IMR-90 (cell line): ENCODE results near the gene GDNF. TPM values are rescaled to one million over a fixed set of nuclear protein-coding genes. Genes with fewer than 3 reads are reported as not detected.

ENCODE experiments used
- ATAC-seq: fragments of 200-7000 bp; cut with Tn5 transposase; 2 replicates; pipeline ENCODE4 v1.9.1; 2020; ENCODE audit warnings: low read depth, mild to moderate bottlenecking, moderate library complexity
- BruUV-seq: library from RNA; stranded (reverse); fragments of 400-500 nt; replicated peaks from 2 replicates; lab custom pipeline; 2021; lab: Mats Ljungman, UMichigan
- CTCF ChIA-PET: fragments of 300-600 bp; formaldehyde crosslinking; extraction: SDS; loops from one replicate; lab custom pipeline; 2021; ENCODE audit warnings: antibody characterized with exemption; lab: Yijun Ruan, JAX
- POLR2A ChIA-PET: fragments of 300-600 bp; sonication (Branson Sonifier 250); formaldehyde crosslinking; loops from one replicate; lab custom pipeline; 2022; ENCODE audit warnings: antibody characterized with exemption; ENCODE audit not compliant: unreplicated experiment; lab: Charles Lee
- DNase-seq: peaks from one replicate; pipeline ENCODE4 v3.0.0; 2013
- H2AFZ ChIP-seq: replicated peaks from 2 replicates; pipeline ENCODE3; 2013; ENCODE audit warnings: low read length, mild to moderate bottlenecking; ENCODE audit not compliant: poor library complexity
- H2AK5ac ChIP-seq: 2 replicates; pipeline ENCODE4 v1.6.1; 2013; ENCODE audit warnings: low read depth, low read length, inconsistent platforms
- H2AK9ac ChIP-seq: replicated peaks from 2 replicates; pipeline ENCODE3; 2013; ENCODE audit warnings: mild to moderate bottlenecking, low read depth, low read length, moderate library complexity; ENCODE audit not compliant: poor library complexity
- H2BK120ac ChIP-seq: 2 replicates; pipeline ENCODE4 v1.6.1; 2013; ENCODE audit warnings: low read depth, low read length, inconsistent platforms
- H2BK15ac ChIP-seq: 3 replicates; pipeline ENCODE4 v1.6.1; 2013; ENCODE audit warnings: low read depth, low read length, inconsistent platforms
- H2BK20ac ChIP-seq: 2 replicates; pipeline ENCODE4 v1.6.1; 2013; ENCODE audit warnings: low read depth, mild to moderate bottlenecking, inconsistent platforms, low read length, moderate library complexity
- H2BK5ac ChIP-seq: 2 replicates; pipeline ENCODE4 v1.6.1; 2013; ENCODE audit warnings: mild to moderate bottlenecking, low read depth, low read length, inconsistent platforms; ENCODE audit not compliant: poor library complexity, severe bottlenecking
- H3K14ac ChIP-seq: replicated peaks from 2 replicates; pipeline ENCODE4 v1.6.1; 2013; ENCODE audit warnings: low read depth, low read length, inconsistent platforms
- H3K18ac ChIP-seq: 2 replicates; pipeline ENCODE4 v1.6.1; 2013; ENCODE audit warnings: low read depth, low read length, control low read depth
- H3K23ac ChIP-seq: 2 replicates; pipeline ENCODE4 v1.6.1; 2013; ENCODE audit warnings: low read depth, low read length, inconsistent platforms
- H3K27ac ChIP-seq: 2 replicates; pipeline ENCODE4 v1.5.1; 2013; ENCODE audit warnings: mild to moderate bottlenecking, control low read depth, low read length; ENCODE audit not compliant: insufficient read depth
- H3K27me3 ChIP-seq: 2 replicates; pipeline ENCODE4 v1.6.1; 2013; ENCODE audit warnings: low read length; ENCODE audit not compliant: control insufficient read depth, insufficient read depth
- H3K36me3 ChIP-seq: 2 replicates; pipeline ENCODE4 v1.6.1; 2013; ENCODE audit warnings: low read length, mixed read lengths; ENCODE audit not compliant: control insufficient read depth, insufficient read depth
- H3K4ac ChIP-seq: 2 replicates; pipeline ENCODE4 v1.6.1; 2013; ENCODE audit warnings: low read depth, low read length, inconsistent platforms
- H3K4me1 ChIP-seq: 2 replicates; pipeline ENCODE4 v1.6.1; 2013; ENCODE audit warnings: low read length, mixed read lengths; ENCODE audit not compliant: control insufficient read depth, insufficient read depth
- H3K4me2 ChIP-seq: 2 replicates; pipeline ENCODE4 v1.6.1; 2013; ENCODE audit warnings: low read depth, mild to moderate bottlenecking, control low read depth, low read length, moderate library complexity
- H3K4me3 ChIP-seq: 2 replicates; pipeline ENCODE4 v1.5.1; 2013; ENCODE audit warnings: low read depth, mild to moderate bottlenecking, control low read depth, low read length, moderate library complexity; ENCODE audit not compliant: insufficient read depth
- H3K56ac ChIP-seq: 2 replicates; pipeline ENCODE4 v1.6.1; 2013; ENCODE audit warnings: low read length, inconsistent platforms; ENCODE audit not compliant: insufficient read depth; ENCODE audit errors: extremely low read depth
- H3K79me1 ChIP-seq, 2 experiments: 2 replicates each; pipeline ENCODE4 v1.6.1; 2013; ENCODE audit warnings: low read length in 2 of 2, inconsistent platforms in 1 of 2, low read depth in 1 of 2
- H3K9ac ChIP-seq: 2 replicates; pipeline ENCODE4 v1.6.1; 2013; ENCODE audit warnings: low read depth, low read length, control low read depth
- H3K9me1 ChIP-seq: 2 replicates; pipeline ENCODE4 v1.6.1; 2013; ENCODE audit warnings: low read length, inconsistent platforms; ENCODE audit not compliant: insufficient read depth
- H3K9me3 ChIP-seq: 2 replicates; pipeline ENCODE4 v1.6.1; 2013; ENCODE audit warnings: low read length; ENCODE audit not compliant: control insufficient read depth, insufficient read depth
- H4K20me1 ChIP-seq: 2 replicates; pipeline ENCODE4 v1.6.1; 2013; ENCODE audit warnings: low read length, inconsistent platforms; ENCODE audit not compliant: insufficient read depth
- H4K5ac ChIP-seq: 2 replicates; pipeline ENCODE4 v1.6.1; 2013; ENCODE audit warnings: mild to moderate bottlenecking, low read depth, low read length, control low read depth
- H4K8ac ChIP-seq, 2 experiments: 2 replicates each; pipeline ENCODE4 v1.6.1; 2013; ENCODE audit warnings: low read depth in 2 of 2, low read length in 2 of 2, control low read depth in 1 of 2, inconsistent platforms in 1 of 2
- H4K91ac ChIP-seq: 2 replicates; pipeline ENCODE4 v1.6.1; 2013; ENCODE audit warnings: low read depth, low read length, inconsistent platforms; ENCODE audit not compliant: insufficient read depth
- BHLHE40 ChIP-seq: fragments of 150-350 bp; IDR thresholded peaks from 2 replicates; pipeline ENCODE4 v1.6.1; 2016; ENCODE audit warnings: mild to moderate bottlenecking, low read depth, low read length
- CEBPB ChIP-seq: IDR thresholded peaks from 2 replicates; pipeline ENCODE4 v1.6.1; 2012; ENCODE audit warnings: low read depth, low read length, improper control_type of control experiment
- CHD1 ChIP-seq: IDR thresholded peaks from 2 replicates; pipeline ENCODE4 v1.6.1; 2012; ENCODE audit warnings: low read depth, low read length, improper control_type of control experiment
- ELK1 ChIP-seq: fragments of 150-350 bp; IDR thresholded peaks from 2 replicates; pipeline ENCODE4 v1.6.1; 2016; ENCODE audit warnings: low read depth, mild to moderate bottlenecking, low read length, moderate library complexity, borderline replicate concordance
- FOS ChIP-seq: fragments of 150-350 bp; IDR thresholded peaks from 2 replicates; pipeline ENCODE4 v1.6.1; 2016; ENCODE audit warnings: low read depth, low read length
- MAFK ChIP-seq: IDR thresholded peaks from 2 replicates; pipeline ENCODE4 v1.6.1; 2012; ENCODE audit warnings: low read depth, low read length, improper control_type of control experiment
- MAZ ChIP-seq: IDR thresholded peaks from 2 replicates; pipeline ENCODE4 v1.6.1; 2012; ENCODE audit warnings: low read depth, mild to moderate bottlenecking, low read length, improper control_type of control experiment, moderate library complexity, borderline replicate concordance
- MXI1 ChIP-seq: IDR thresholded peaks from 2 replicates; pipeline ENCODE4 v1.6.1; 2012; ENCODE audit warnings: low read depth, mild to moderate bottlenecking, low read length, moderate library complexity, borderline replicate concordance
- NFE2L2 ChIP-seq: fragments of 150-350 bp; IDR thresholded peaks from 2 replicates; pipeline ENCODE4 v1.6.1; 2016; ENCODE audit warnings: low read depth, mild to moderate bottlenecking, low read length
- POLR2A ChIP-seq: IDR thresholded peaks from 2 replicates; pipeline ENCODE4 v1.6.1; 2012; ENCODE audit warnings: mild to moderate bottlenecking, low read depth, low read length
- RAD21 ChIP-seq: IDR thresholded peaks from 2 replicates; pipeline ENCODE4 v1.6.1; 2012; ENCODE audit warnings: low read length, improper control_type of control experiment
- RCOR1 ChIP-seq: IDR thresholded peaks from 2 replicates; pipeline ENCODE4 v1.6.1; 2012; ENCODE audit warnings: mild to moderate bottlenecking, low read length, improper control_type of control experiment; ENCODE audit not compliant: insufficient replicate concordance
- RFX5 ChIP-seq: IDR thresholded peaks from 2 replicates; pipeline ENCODE4 v1.8.0; 2012; ENCODE audit warnings: low read depth, mild to moderate bottlenecking, low read length, moderate library complexity
- SMC3 ChIP-seq: fragments of 150-350 bp; IDR thresholded peaks from 2 replicates; pipeline ENCODE4 v1.6.1; 2016; ENCODE audit warnings: low read depth, mild to moderate bottlenecking, antibody characterized with exemption, low read length, moderate library complexity
- USF2 ChIP-seq: fragments of 150-350 bp; IDR thresholded peaks from 2 replicates; pipeline ENCODE4 v1.6.1; 2017; ENCODE audit warnings: mild to moderate bottlenecking, antibody characterized with exemption, low read length, low read depth
- WGBS, 2 experiments: methylation state at CpG; one replicate each; pipeline versions ENCODE4 v1.1.5 to v1.1.7; 2013; ENCODE audit warnings: missing lambda C conversion rate in 2 of 2; ENCODE audit not compliant: insufficient read length in 1 of 2; ENCODE audit errors: extremely low coverage in 2 of 2; 5-methylcytosine and 5-hydroxymethylcytosine counted together
- dilution Hi-C: fragments of 300-500 bp; cut with HindIII; formaldehyde crosslinking; loops from one replicate; pipeline ENCODE4 v1.14.3; 2018; ENCODE audit warnings: low sequenced_read_pairs; ENCODE audit not compliant: unreplicated experiment
- in situ Hi-C: fragments of 300-500 bp; cut with MboI; formaldehyde crosslinking; loops from 3 replicates; pipeline ENCODE4 v1.14.3; 2019; ENCODE audit warnings: low sequenced_read_pairs, inconsistent platforms, mixed read lengths
- intact Hi-C: fragments of 100-400 bp; cut with micrococcal nuclease; formaldehyde crosslinking; loops from 2 replicates; pipeline ENCODE4 v1.10.0; 2022
- polyA plus RNA-seq, 3 experiments: library from polyadenylated mRNA; depleted of rRNA; stranded (reverse); fragments of >200 nt; gene quantifications; 2 replicates each; pipeline ENCODE4 v1.2.3, GENCODE V29; 2012; ENCODE audit warnings: low replicate concordance in 1 of 3
- total RNA-seq: library from RNA; depleted of rRNA; stranded (reverse); fragments of >200 nt; gene quantifications from 2 replicates; pipeline ENCODE4 v1.2.3, GENCODE V29; 2012
- TF ChIP-seq, protein P1 (sequence below): conservative IDR thresholded peaks from 2 replicates; pipeline ENCODE4 v1.5.1; 2012; ENCODE audit warnings: mild to moderate bottlenecking, low read depth, low read length, improper control_type of control experiment

GDNF gene
- total and polyA plus RNA-seq, 2 of the 4 experiments (the other 2 are of a cell fraction), result 0.18 to 0.82 TPM

DNA sequence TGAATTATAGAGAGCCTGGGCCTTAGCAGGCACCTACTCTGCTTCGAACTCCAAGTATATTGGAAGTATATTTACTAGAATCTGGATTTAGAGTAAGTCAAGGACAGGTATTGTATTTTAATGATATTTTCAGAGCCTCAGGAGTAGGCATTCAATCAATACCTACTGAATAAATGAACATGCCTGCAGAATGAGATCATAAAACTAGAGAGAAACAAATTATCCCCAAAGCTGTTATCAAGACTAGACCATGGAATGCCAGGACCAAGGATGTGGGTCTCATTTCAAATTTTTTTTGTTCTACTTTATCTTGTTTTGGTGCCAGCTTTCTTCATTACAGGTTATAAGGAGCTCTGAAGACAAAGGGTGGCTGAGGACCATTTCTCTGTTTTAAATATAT lies 66.0 kb downstream of the GDNF start:
- peaks cover 21% of the 10 kb centered on the region for H3K4me1 ChIP-seq

More for the DNA sequence above, 66.0 kb downstream of the GDNF start:
- BruUV-seq, result no TSS peak
- Histone ChIP-seq H3K79me1 (no peaks in the 10 kb centered on the region), H2BK5ac (no peak overlapping the region), H3K36me3 (no peaks in the 10 kb centered on the region), H4K5ac (no peak overlapping the region), H3K9ac (no peak overlapping the region), H3K9me1 (peaks cover 7% of the 10 kb centered on the region), H3K14ac (no peak overlapping the region), H4K91ac (no peak overlapping the region), H3K4ac (peak overlapping the region; percentile 47; the same call in 1 of the 2 replicates), H3K27ac (no peak overlapping the region), H2AK9ac (no peak overlapping the region), H4K8ac (no peak overlapping the region), H3K56ac (no peak overlapping the region), H2AFZ (no peak overlapping the region), H2AK5ac (no peak overlapping the region), H3K4me2 (no peak overlapping the region), H3K9me3 (no peaks in the 10 kb centered on the region), H2BK120ac (peak overlapping the region; percentile 100; the same call in 1 of the 2 replicates), H4K20me1 (peaks cover 6% of the 10 kb centered on the region), H2BK15ac (0 out of 3 replicates have a peak overlapping the region, but pooled peaks have one; percentile 94), H3K23ac (no peak overlapping the region), H2BK20ac (peak overlapping the region; percentile 99; the same call in 1 of the 2 replicates), H3K18ac (no peak overlapping the region), H3K27me3 (no peaks in the 10 kb centered on the region), H3K4me3 (no peak overlapping the region)
- in situ Hi-C loops, result no loop called here
- CTCF ChIA-PET, result no interaction called here
- intact Hi-C loops, result loop anchor here (5.0 kb wide), 2 partner anchors 63 to 418 kb away; no protein-coding TSS in a partner anchor
- DNase-seq, result no peak
- POLR2A ChIA-PET, result no interaction called here
- no peak for TF ChIP-seq BHLHE40
- no peak for TF ChIP-seq NFE2L2
- TF ChIP-seq SMC3, result no peak
- TF ChIP-seq RFX5, result no peak
- no peak for TF ChIP-seq CEBPB
- no peak for TF ChIP-seq MAZ
- TF ChIP-seq, protein P1, sequence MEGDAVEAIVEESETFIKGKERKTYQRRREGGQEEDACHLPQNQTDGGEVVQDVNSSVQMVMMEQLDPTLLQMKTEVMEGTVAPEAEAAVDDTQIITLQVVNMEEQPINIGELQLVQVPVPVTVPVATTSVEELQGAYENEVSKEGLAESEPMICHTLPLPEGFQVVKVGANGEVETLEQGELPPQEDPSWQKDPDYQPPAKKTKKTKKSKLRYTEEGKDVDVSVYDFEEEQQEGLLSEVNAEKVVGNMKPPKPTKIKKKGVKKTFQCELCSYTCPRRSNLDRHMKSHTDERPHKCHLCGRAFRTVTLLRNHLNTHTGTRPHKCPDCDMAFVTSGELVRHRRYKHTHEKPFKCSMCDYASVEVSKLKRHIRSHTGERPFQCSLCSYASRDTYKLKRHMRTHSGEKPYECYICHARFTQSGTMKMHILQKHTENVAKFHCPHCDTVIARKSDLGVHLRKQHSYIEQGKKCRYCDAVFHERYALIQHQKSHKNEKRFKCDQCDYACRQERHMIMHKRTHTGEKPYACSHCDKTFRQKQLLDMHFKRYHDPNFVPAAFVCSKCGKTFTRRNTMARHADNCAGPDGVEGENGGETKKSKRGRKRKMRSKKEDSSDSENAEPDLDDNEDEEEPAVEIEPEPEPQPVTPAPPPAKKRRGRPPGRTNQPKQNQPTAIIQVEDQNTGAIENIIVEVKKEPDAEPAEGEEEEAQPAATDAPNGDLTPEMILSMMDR, result no peak
- TF ChIP-seq ELK1, result no peak
- no peak for TF ChIP-seq MXI1
- no peak for TF ChIP-seq RCOR1
- TF ChIP-seq RAD21, result no peak
- no peak for TF ChIP-seq USF2
- no peak for TF ChIP-seq FOS
- no peak for TF ChIP-seq POLR2A
- no peak for TF ChIP-seq MAFK
- no peak for TF ChIP-seq CHD1
- dilution Hi-C loops, result no loop called here
- no peak for ATAC-seq
- no CpG with 5 or more reads among the region's 1 CpG for whole genome bisulfite sequencing, 2 experiments
